ENCODE data around the gene ZNF827. TPM values are rescaled to one million over a fixed set of nuclear protein-coding genes. Genes with fewer than 3 reads are reported as not detected.

Gene ZNF827
- total RNA-seq, 1 donor from 2014 or later: 21.2 TPM

- no peak for DNase-seq (ENCODE audit: low read depth, low spot score)
- Mint-ChIP-seq H3K27ac (ENCODE audit: unreplicated experiment) (no peak overlapping the region), H3K4me1 (peaks cover 34% of the 10 kb centered on the region), H3K27me3 (ENCODE audit: low read depth) (no peaks in the 10 kb centered on the region), H3K4me3 (no peak overlapping the region), H3K36me3 (ENCODE audit: low read depth) (peaks cover 9% of the 10 kb centered on the region), H3K9me3 (peaks cover 5% of the 10 kb centered on the region)
- no peak for TF ChIP-seq CTCF (conservative IDR thresholded peaks at IDR 0.05)
These were observed 30.8 kb downstream of the ZNF827 start for GRCh38 chr4:145907812-145908211.

GRCh38 chr4:145907390-145907789, 31.2 kb downstream of the ZNF827 start:
- Mint-ChIP-seq H3K27ac (ENCODE audit: unreplicated experiment) (no peak overlapping the region), H3K4me3 (no peak overlapping the region), H3K27me3 (ENCODE audit: low read depth) (no peaks in the 10 kb centered on the region), H3K9me3 (peaks cover 5% of the 10 kb centered on the region), H3K36me3 (ENCODE audit: low read depth) (peaks cover 9% of the 10 kb centered on the region), H3K4me1 (peaks cover 34% of the 10 kb centered on the region)
- no peak for TF ChIP-seq CTCF (conservative IDR thresholded peaks at IDR 0.05)
- DNase-seq (ENCODE audit: low read depth, low spot score): no peak

GRCh38 chr4:145904413-145905177, 34.0 kb downstream of the ZNF827 start:
- Mint-ChIP-seq H3K36me3 (ENCODE audit: low read depth) (peaks cover 9% of the 10 kb centered on the region), H3K4me1 (peaks cover 22% of the 10 kb centered on the region), H3K4me3 (no peak overlapping the region), H3K27ac (ENCODE audit: unreplicated experiment) (no peak overlapping the region), H3K27me3 (ENCODE audit: low read depth) (no peaks in the 10 kb centered on the region), H3K9me3 (no peaks in the 10 kb centered on the region)
- no peak for DNase-seq (ENCODE audit: low read depth, low spot score)
- TF ChIP-seq CTCF (conservative IDR thresholded peaks at IDR 0.05): no peak

GRCh38 chr4:145902522-145902921, 36.1 kb downstream of the ZNF827 start:
- Mint-ChIP-seq H3K27me3 (ENCODE audit: low read depth) (no peaks in the 10 kb centered on the region), H3K9me3 (no peaks in the 10 kb centered on the region), H3K4me1 (peaks cover 21% of the 10 kb centered on the region), H3K36me3 (ENCODE audit: low read depth) (peaks cover 9% of the 10 kb centered on the region), H3K4me3 (no peak overlapping the region), H3K27ac (ENCODE audit: unreplicated experiment) (no peak overlapping the region)
- DNase-seq (ENCODE audit: low read depth, low spot score): no peak
- TF ChIP-seq CTCF (conservative IDR thresholded peaks at IDR 0.05): no peak

GRCh38 chr4:145899886-145900460, 38.6 kb downstream of the ZNF827 start:
- Mint-ChIP-seq H3K36me3 (ENCODE audit: low read depth) (peaks cover 9% of the 10 kb centered on the region), H3K4me1 (peaks cover 11% of the 10 kb centered on the region), H3K27ac (ENCODE audit: unreplicated experiment) (no peak overlapping the region), H3K9me3 (no peaks in the 10 kb centered on the region), H3K4me3 (no peak overlapping the region), H3K27me3 (ENCODE audit: low read depth) (no peaks in the 10 kb centered on the region)
- no peak for DNase-seq (ENCODE audit: low read depth, low spot score)
- TF ChIP-seq CTCF (conservative IDR thresholded peaks at IDR 0.05): no peak
